ENCODE results near the gene WT1.
"Not testable (repeated sequence)": the region's sequence is repeated elsewhere in the genome, so short reads cannot be mapped to it uniquely, and the experiment has no call there.

WT1 gene

GRCh38 chr11:32435511-32435941 lies at the start of gene WT1:
Gene WT1 (minus strand): TSS chr11:32435539.
- no peak for DNase-seq

- DNase-seq = no peak
These were observed 44.0 kb upstream of the WT1 start for GRCh38 chr11:32479291-32479690.

- no peak for DNase-seq
These were observed 43.0 kb upstream of the WT1 start for GRCh38 chr11:32478277-32478731.

GRCh38 chr11:32473282-32473909 lies 38.1 kb upstream of the WT1 start:
- no peak for DNase-seq

- no peak for DNase-seq
These were observed 36.9 kb upstream of the WT1 start for GRCh38 chr11:32472226-32472625.

- not testable (repeated sequence) for DNase-seq
These were observed 36.2 kb upstream of the WT1 start for GRCh38 chr11:32471544-32471943.

GRCh38 chr11:32469791-32470190 lies 34.5 kb upstream of the WT1 start:
- DNase-seq = no peak

- no peak for DNase-seq
These were observed 31.1 kb upstream of the WT1 start for GRCh38 chr11:32466279-32466915.

- no peak for DNase-seq
These were observed 28.7 kb upstream of the WT1 start for GRCh38 chr11:32464078-32464477.

GRCh38 chr11:32462011-32462690 lies 26.8 kb upstream of the WT1 start:
- DNase-seq = no peak

GRCh38 chr11:32456864-32457263 lies 21.5 kb upstream of the WT1 start:
- DNase-seq = no peak

- DNase-seq = no peak
These were observed 19.7 kb upstream of the WT1 start for GRCh38 chr11:32454993-32455392.

- DNase-seq = no peak
These were observed 16.5 kb upstream of the WT1 start for GRCh38 chr11:32451808-32452207.

GRCh38 chr11:32450372-32450771 lies 15.0 kb upstream of the WT1 start:
- no peak for DNase-seq

GRCh38 chr11:32448232-32448631 lies 12.9 kb upstream of the WT1 start:
- DNase-seq = no peak

GRCh38 chr11:32447252-32447651 lies 11.9 kb upstream of the WT1 start:
- no peak for DNase-seq

GRCh38 chr11:32446227-32446626 lies 10.9 kb upstream of the WT1 start:
- no peak for DNase-seq

GRCh38 chr11:32444186-32444585 lies 8.8 kb upstream of the WT1 start:
- DNase-seq = no peak

GRCh38 chr11:32440916-32441315 lies 5.6 kb upstream of the WT1 start:
- DNase-seq = no peak

- no peak for DNase-seq
These were observed 5.1 kb upstream of the WT1 start for GRCh38 chr11:32440312-32440908.

GRCh38 chr11:32439501-32440210 lies 4.3 kb upstream of the WT1 start:
- no peak for DNase-seq

- no peak for DNase-seq
These were observed 3.6 kb upstream of the WT1 start for GRCh38 chr11:32438866-32439489.

All from stimulated activated CD4-positive, alpha-beta T cell treated with anti-CD3 and anti-CD28 coated beads, Interleukin-4, amount 100 ng/mL, for 1 hour (primary cell).